H1 (cell line): ENCODE results near the gene SEC11A.

Experiments used
- BACH1 ChIP-seq: IDR thresholded peaks from 2 replicates; pipeline ENCODE4 v1.6.1; 2012; ENCODE audit warnings: low read length, improper control_type of control experiment
- EP300 ChIP-seq, 2 experiments: IDR thresholded peaks; 1 replicate in 1 of 2; 2 replicates in 1 of 2; pipeline ENCODE4 v1.6.1; 2011 to 2012; ENCODE audit warnings: low read depth in 2 of 2, low read length in 2 of 2, mild to moderate bottlenecking in 2 of 2, borderline replicate concordance in 1 of 2, inconsistent platforms in 1 of 2, moderate library complexity in 1 of 2
- EZH2 ChIP-seq: fragments of 200-600 bp; sonication (generic); IDR thresholded peaks from 2 replicates; pipeline ENCODE4 v1.7.1; 2012; ENCODE audit warnings: low read depth, mild to moderate bottlenecking, moderate library complexity, low read length, inconsistent platforms; ENCODE audit not compliant: severe bottlenecking
- JUND ChIP-seq: IDR thresholded peaks from 2 replicates; pipeline ENCODE4 v1.6.1; 2011; ENCODE audit warnings: mild to moderate bottlenecking, improper control_type of control experiment, low read length
- POLR2AphosphoS5 ChIP-seq: IDR thresholded peaks from 2 replicates; pipeline ENCODE4 v1.6.1; 2011; ENCODE audit warnings: low read depth, low read length
- RAD21 ChIP-seq, 2 experiments: IDR thresholded peaks in 1 of 2; conservative IDR thresholded peaks in 1 of 2; 2 replicates each; pipeline ENCODE4 v1.6.1; 2011; ENCODE audit warnings: low read depth in 2 of 2, low read length in 2 of 2, improper control_type of control experiment in 1 of 2, inconsistent platforms in 1 of 2, mild to moderate bottlenecking in 1 of 2, moderate library complexity in 1 of 2
- SRF ChIP-seq: IDR thresholded peaks from 2 replicates; pipeline ENCODE4 v1.6.1; 2011; ENCODE audit warnings: mild to moderate bottlenecking, low read depth, low read length, moderate library complexity
- TAF1 ChIP-seq: IDR thresholded peaks from 2 replicates; pipeline ENCODE4 v1.6.1; 2011; ENCODE audit warnings: mild to moderate bottlenecking, low read depth, low read length
- YY1 ChIP-seq: IDR thresholded peaks from 2 replicates; pipeline ENCODE4 v1.6.1; 2011; ENCODE audit warnings: low read depth, mild to moderate bottlenecking, low read length
- ZNF274 ChIP-seq: IDR thresholded peaks from 2 replicates; pipeline ENCODE4 v1.7.0; 2012; ENCODE audit warnings: low read length, borderline replicate concordance; ENCODE audit errors: extremely low read depth
- TF ChIP-seq, protein P1 (sequence below), 3 experiments: IDR thresholded peaks; 1 replicate in 2 of 3; 2 replicates in 1 of 3; pipeline versions ENCODE4 v1.5.1 to v1.6.1; 2011; ENCODE audit warnings: low read length in 3 of 3, mild to moderate bottlenecking in 3 of 3, inconsistent platforms in 2 of 3, low read depth in 1 of 3, moderate library complexity in 1 of 3; ENCODE audit not compliant: insufficient read depth in 1 of 3; ENCODE audit errors: control extremely low read depth in 1 of 3
- TF ChIP-seq, protein P2 (sequence below): IDR thresholded peaks from 2 replicates; pipeline ENCODE4 v1.6.1; 2012; ENCODE audit warnings: inconsistent platforms
- TF ChIP-seq, protein P3 (sequence below): IDR thresholded peaks from 2 replicates; pipeline ENCODE4 v1.6.1; 2011; ENCODE audit warnings: low read depth, mild to moderate bottlenecking, low read length; ENCODE audit not compliant: insufficient read depth
- TF ChIP-seq, protein P4 (sequence below): IDR thresholded peaks from 2 replicates; pipeline ENCODE4 v1.6.1; 2011; ENCODE audit warnings: low read length, improper control_type of control experiment

DNA sequence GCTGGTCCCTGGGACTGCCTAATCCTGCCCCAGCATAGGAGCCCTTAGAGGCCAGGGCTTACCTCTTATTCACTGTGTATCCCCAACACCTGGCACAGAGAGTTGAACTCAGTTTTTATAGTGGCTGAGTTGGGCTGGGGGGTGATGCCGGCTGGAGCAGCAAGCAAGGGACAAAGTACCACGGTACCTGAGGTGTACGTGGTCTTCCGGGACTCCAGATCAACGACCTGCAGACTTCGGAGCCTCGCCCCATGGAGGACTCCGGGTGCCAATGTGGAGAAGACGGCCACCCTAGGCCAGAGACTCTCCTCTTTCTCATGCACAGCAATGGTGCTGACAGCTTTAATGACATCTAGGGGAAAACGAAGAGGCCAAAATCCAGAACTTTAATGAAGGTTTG is 69.9 kb downstream of the SEC11A start:
- TF ChIP-seq EP300 (IDR thresholded peaks at IDR 0.05; ENCODE audit: borderline replicate concordance in 1 of 2, low read depth in 2 of 2, low read length in 2 of 2): no peak
- TF ChIP-seq EZH2: no peak
- TF ChIP-seq, protein P1, sequence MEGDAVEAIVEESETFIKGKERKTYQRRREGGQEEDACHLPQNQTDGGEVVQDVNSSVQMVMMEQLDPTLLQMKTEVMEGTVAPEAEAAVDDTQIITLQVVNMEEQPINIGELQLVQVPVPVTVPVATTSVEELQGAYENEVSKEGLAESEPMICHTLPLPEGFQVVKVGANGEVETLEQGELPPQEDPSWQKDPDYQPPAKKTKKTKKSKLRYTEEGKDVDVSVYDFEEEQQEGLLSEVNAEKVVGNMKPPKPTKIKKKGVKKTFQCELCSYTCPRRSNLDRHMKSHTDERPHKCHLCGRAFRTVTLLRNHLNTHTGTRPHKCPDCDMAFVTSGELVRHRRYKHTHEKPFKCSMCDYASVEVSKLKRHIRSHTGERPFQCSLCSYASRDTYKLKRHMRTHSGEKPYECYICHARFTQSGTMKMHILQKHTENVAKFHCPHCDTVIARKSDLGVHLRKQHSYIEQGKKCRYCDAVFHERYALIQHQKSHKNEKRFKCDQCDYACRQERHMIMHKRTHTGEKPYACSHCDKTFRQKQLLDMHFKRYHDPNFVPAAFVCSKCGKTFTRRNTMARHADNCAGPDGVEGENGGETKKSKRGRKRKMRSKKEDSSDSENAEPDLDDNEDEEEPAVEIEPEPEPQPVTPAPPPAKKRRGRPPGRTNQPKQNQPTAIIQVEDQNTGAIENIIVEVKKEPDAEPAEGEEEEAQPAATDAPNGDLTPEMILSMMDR (IDR thresholded peaks at IDR 0.05; ENCODE audit: control extremely low read depth in 1 of 3, insufficient read depth in 1 of 3, low read depth in 1 of 3, low read length in 3 of 3): no peak
- TF ChIP-seq ZNF274: no peak
- TF ChIP-seq, protein P2, sequence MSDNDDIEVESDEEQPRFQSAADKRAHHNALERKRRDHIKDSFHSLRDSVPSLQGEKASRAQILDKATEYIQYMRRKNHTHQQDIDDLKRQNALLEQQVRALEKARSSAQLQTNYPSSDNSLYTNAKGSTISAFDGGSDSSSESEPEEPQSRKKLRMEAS: no peak
- TF ChIP-seq YY1: no peak
- TF ChIP-seq, protein P3, sequence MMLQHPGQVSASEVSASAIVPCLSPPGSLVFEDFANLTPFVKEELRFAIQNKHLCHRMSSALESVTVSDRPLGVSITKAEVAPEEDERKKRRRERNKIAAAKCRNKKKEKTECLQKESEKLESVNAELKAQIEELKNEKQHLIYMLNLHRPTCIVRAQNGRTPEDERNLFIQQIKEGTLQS: no peak
- no peak for TF ChIP-seq SRF
- TF ChIP-seq, protein P4, sequence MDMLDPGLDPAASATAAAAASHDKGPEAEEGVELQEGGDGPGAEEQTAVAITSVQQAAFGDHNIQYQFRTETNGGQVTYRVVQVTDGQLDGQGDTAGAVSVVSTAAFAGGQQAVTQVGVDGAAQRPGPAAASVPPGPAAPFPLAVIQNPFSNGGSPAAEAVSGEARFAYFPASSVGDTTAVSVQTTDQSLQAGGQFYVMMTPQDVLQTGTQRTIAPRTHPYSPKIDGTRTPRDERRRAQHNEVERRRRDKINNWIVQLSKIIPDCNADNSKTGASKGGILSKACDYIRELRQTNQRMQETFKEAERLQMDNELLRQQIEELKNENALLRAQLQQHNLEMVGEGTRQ: no peak
- no peak for TF ChIP-seq JUND
- TF ChIP-seq TAF1: no peak
- TF ChIP-seq RAD21 (IDR thresholded peaks at IDR 0.05 in 1 of 2, conservative IDR thresholded peaks at IDR 0.05 in 1 of 2; ENCODE audit: low read depth in 2 of 2, low read length in 2 of 2): no peak
- TF ChIP-seq POLR2AphosphoS5: no peak
- no peak for TF ChIP-seq BACH1
